ENCODE measurements around the gene KCNMB3.

The KCNMB3 gene

DNA sequence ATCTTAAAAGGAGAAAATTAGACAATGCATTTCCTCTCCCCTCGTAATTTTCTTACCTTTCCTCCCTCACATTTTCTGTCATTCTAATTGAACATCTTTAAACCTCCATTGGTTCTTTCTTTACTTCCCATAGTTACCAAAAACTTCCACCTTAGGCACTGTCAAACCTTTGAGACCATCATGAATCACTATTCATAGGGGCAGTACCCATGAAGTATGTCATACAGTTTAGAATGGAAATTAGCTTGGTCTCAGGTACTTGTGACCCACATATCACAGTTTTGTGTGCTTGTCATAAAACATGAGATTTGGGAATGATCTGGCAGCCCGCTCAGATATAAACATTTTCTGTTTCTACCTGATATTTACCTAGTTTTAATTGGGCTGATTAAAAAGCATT lies 50.1 kb downstream of the KCNMB3 start:
- no peak overlapping the region for H3K4me3 ChIP-seq (ENCODE audit: low read depth, low read length)

- no peak overlapping the region for H3K4me3 ChIP-seq (ENCODE audit: low read depth, low read length)
Measured at GRCh38 chr3:179196700-179197099, 54.2 kb downstream of the KCNMB3 start.

DNA sequence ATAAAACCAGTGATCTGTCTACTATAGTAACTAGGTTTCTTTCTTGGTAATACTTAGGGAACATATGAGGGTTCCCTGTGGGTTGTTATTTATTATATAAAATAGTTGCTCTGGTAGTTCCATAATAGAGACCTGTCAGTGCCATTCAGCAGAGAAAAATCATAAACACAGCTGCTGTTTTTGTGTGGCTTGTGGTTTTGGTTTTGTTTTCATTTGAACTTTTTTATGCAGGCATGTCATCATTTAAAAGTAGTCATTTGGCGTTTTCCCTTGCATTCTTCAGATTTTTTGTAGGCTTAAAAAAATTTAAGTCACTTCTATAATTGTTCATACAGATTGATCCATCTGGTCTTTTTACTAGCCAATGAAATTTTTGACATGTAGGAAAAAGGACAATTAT lies 54.8 kb downstream of the KCNMB3 start:
- H3K4me3 ChIP-seq (ENCODE audit: low read depth, low read length): no peak overlapping the region

DNA sequence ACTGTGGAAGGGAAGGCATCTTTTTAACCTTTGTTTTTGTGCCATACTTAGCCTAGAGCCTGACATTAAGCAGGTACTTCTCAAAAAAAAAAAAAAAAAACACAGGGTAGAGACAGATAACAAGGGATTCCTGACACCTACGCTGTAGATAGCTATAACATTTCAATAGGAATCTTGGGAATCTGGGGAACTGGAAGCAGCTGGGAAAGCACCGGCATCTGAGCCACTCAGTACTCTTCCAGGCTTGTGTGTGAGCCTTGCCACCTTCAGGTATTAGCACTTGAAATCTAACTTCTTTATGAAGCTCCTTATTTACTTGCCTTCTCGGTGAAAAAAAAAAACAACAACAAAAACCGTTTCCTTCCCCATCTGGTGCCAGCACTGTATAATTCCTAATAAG lies 56.0 kb downstream of the KCNMB3 start:
- H3K4me3 ChIP-seq (ENCODE audit: low read depth, low read length): no peak overlapping the region

All from iPS-11a (cell line).